ENCODE measurements around the gene CLRN1.

DNA sequence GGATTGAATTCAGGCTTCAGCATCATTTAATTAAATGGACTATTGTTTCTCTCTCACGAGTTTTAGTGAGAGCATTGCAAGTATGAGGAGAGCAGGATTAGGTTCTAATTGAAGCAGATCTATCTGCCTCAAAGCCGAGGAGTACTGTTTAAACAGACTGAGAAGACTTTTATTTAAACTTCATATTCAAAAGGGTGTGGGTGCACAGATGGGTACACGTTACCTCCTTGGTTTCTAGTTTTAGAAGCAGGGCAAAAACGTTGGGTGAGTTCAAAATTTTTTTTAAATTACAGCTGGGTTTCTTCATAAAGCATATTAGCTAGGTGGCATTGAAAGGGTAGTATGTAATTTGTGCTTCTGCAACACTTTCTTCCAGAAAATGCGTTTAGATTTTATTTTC is 26.5 kb upstream of the CLRN1 start:
- TF ChIP-seq, protein P1, sequence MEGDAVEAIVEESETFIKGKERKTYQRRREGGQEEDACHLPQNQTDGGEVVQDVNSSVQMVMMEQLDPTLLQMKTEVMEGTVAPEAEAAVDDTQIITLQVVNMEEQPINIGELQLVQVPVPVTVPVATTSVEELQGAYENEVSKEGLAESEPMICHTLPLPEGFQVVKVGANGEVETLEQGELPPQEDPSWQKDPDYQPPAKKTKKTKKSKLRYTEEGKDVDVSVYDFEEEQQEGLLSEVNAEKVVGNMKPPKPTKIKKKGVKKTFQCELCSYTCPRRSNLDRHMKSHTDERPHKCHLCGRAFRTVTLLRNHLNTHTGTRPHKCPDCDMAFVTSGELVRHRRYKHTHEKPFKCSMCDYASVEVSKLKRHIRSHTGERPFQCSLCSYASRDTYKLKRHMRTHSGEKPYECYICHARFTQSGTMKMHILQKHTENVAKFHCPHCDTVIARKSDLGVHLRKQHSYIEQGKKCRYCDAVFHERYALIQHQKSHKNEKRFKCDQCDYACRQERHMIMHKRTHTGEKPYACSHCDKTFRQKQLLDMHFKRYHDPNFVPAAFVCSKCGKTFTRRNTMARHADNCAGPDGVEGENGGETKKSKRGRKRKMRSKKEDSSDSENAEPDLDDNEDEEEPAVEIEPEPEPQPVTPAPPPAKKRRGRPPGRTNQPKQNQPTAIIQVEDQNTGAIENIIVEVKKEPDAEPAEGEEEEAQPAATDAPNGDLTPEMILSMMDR (conservative IDR thresholded peaks at IDR 0.05), result no peak
- no peak for TF ChIP-seq EZH2 (IDR thresholded peaks at IDR 0.05; ENCODE audit: low read depth)

Measured in PC-9 (cell line).